ENCODE measurements around the gene ZFP91.

ZFP91 gene

GRCh38 chr11:58594826-58595225 is 16.0 kb downstream of the ZFP91 start:
- Histone ChIP-seq H3K4me1 (ENCODE audit: control insufficient read depth, low read length) (no peaks in the 10 kb centered on the region), H3K36me3 (ENCODE audit: control insufficient read depth, low read length) (peaks cover 94% of the 10 kb centered on the region), H3K79me2 (ENCODE audit: control insufficient read depth, low read length) (peaks cover 100% of the 10 kb centered on the region), H3K9me2 (replicated peaks; ENCODE audit: control insufficient read depth, low read length) (no peaks in the 10 kb centered on the region), H3K27me3 (ENCODE audit: control insufficient read depth, low read length) (no peaks in the 10 kb centered on the region), H3K9me3 (ENCODE audit: control insufficient read depth, insufficient read depth, low read length) (no peaks in the 10 kb centered on the region), H3K4me2 (ENCODE audit: low read length) (no peak overlapping the region), H3K4me3 (ENCODE audit: low read length) (no peak overlapping the region), H3F3A (ENCODE audit: control insufficient read depth, insufficient read depth) (no peaks in the 10 kb centered on the region; the same call in 1 of the 2 replicates), H3K27ac (ENCODE audit: low read depth, low read length) (no peak overlapping the region), H4K20me1 (ENCODE audit: control insufficient read depth, insufficient read depth, low read depth, low read length) (peaks cover 17% of the 10 kb centered on the region)
- TF ChIP-seq EZH2phosphoT487 (IDR thresholded peaks at IDR 0.05; ENCODE audit: borderline replicate concordance, low read length) (no peak), CTCF (IDR thresholded peaks at IDR 0.05; ENCODE audit: low read depth, low read length, poor library complexity, severe bottlenecking) (no peak)

- H3F3A ChIP-seq (ENCODE audit: control insufficient read depth, insufficient read depth): no peaks in the 10 kb centered on the region; the same call in 1 of the 2 replicates
- H3K4me3 ChIP-seq (ENCODE audit: low read length): no peak overlapping the region
- peaks cover 100% of the 10 kb centered on the region for H3K79me2 ChIP-seq (ENCODE audit: control insufficient read depth, low read length)
- TF ChIP-seq CTCF (IDR thresholded peaks at IDR 0.05; ENCODE audit: low read depth, low read length, poor library complexity, severe bottlenecking) (no peak), EZH2phosphoT487 (IDR thresholded peaks at IDR 0.05; ENCODE audit: borderline replicate concordance, low read length) (no peak)
- peaks cover 93% of the 10 kb centered on the region for H3K36me3 ChIP-seq (ENCODE audit: control insufficient read depth, low read length)
- H3K27ac ChIP-seq (ENCODE audit: low read depth, low read length): no peak overlapping the region
- peaks cover 10% of the 10 kb centered on the region for H4K20me1 ChIP-seq (ENCODE audit: control insufficient read depth, insufficient read depth, low read depth, low read length)
- H3K9me3 ChIP-seq (ENCODE audit: control insufficient read depth, insufficient read depth, low read length): no peaks in the 10 kb centered on the region
- no peaks in the 10 kb centered on the region for H3K27me3 ChIP-seq (ENCODE audit: control insufficient read depth, low read length)
- H3K4me2 ChIP-seq (ENCODE audit: low read length): no peak overlapping the region
- no peaks in the 10 kb centered on the region for H3K4me1 ChIP-seq (ENCODE audit: control insufficient read depth, low read length)
- H3K9me2 ChIP-seq (replicated peaks; ENCODE audit: control insufficient read depth, low read length): no peaks in the 10 kb centered on the region
These were observed 17.8 kb downstream of the ZFP91 start for GRCh38 chr11:58596621-58597020.

- Histone ChIP-seq H3K4me1 (ENCODE audit: control insufficient read depth, low read length) (no peaks in the 10 kb centered on the region), H3K4me2 (ENCODE audit: low read length) (no peak overlapping the region), H3K4me3 (ENCODE audit: low read length) (no peak overlapping the region), H3F3A (ENCODE audit: control insufficient read depth, insufficient read depth) (no peaks in the 10 kb centered on the region; the same call in 1 of the 2 replicates), H3K79me2 (ENCODE audit: control insufficient read depth, low read length) (peaks cover 100% of the 10 kb centered on the region), H4K20me1 (ENCODE audit: control insufficient read depth, insufficient read depth, low read depth, low read length) (peaks cover 6% of the 10 kb centered on the region), H3K27ac (ENCODE audit: low read depth, low read length) (no peak overlapping the region), H3K36me3 (ENCODE audit: control insufficient read depth, low read length) (peaks cover 90% of the 10 kb centered on the region), H3K9me3 (ENCODE audit: control insufficient read depth, insufficient read depth, low read length) (no peaks in the 10 kb centered on the region), H3K27me3 (ENCODE audit: control insufficient read depth, low read length) (no peaks in the 10 kb centered on the region), H3K9me2 (replicated peaks; ENCODE audit: control insufficient read depth, low read length) (no peaks in the 10 kb centered on the region)
- TF ChIP-seq EZH2phosphoT487 (IDR thresholded peaks at IDR 0.05; ENCODE audit: borderline replicate concordance, low read length) (no peak), CTCF (IDR thresholded peaks at IDR 0.05; ENCODE audit: low read depth, low read length, poor library complexity, severe bottlenecking) (no peak)
These were observed 18.8 kb downstream of the ZFP91 start for GRCh38 chr11:58597486-58598144.
